ENCODE data around the gene SLF2. TPM values are rescaled to one million over a fixed set of nuclear protein-coding genes. Genes with fewer than 3 reads are reported as not detected.

The SLF2 gene
- total RNA-seq, 2 experiments from 2014 or later, result 29.0 to 31.9 TPM

GRCh38 chr10:101007099-101007711 lies 94.4 kb downstream of the SLF2 start:
- no peaks in the 10 kb centered on the region for H3K4me1 Mint-ChIP-seq (ENCODE audit: low read depth)
- POLR2A ChIA-PET, result interaction anchor here (1.1 kb wide), 1 partner anchor 19 kb away, joined by 3 read pairs; no protein-coding TSS in a partner anchor
- intact Hi-C loops (cut with micrococcal nuclease), result no loop called here
- no peaks in the 10 kb centered on the region for H3K27me3 Mint-ChIP-seq
- CTCF ChIA-PET, result interaction anchor here (0.6 to 12.8 kb wide), 6 partner anchors 8 to 263 kb away, joined by 3 to 178 read pairs (median 4); partner anchors contain the start of gene LZTS2
- no peaks in the 10 kb centered on the region for H3K9me3 Mint-ChIP-seq
- no peak for TF ChIP-seq CTCF (IDR thresholded peaks at IDR 0.05)
- H3K36me3 Mint-ChIP-seq (ENCODE audit: low read depth), result no peaks in the 10 kb centered on the region
- no peak overlapping the region for H3K27ac Mint-ChIP-seq
- no peak for DNase-seq
- no peak overlapping the region for H3K4me3 Mint-ChIP-seq
- no peak for ATAC-seq

- CTCF ChIA-PET, result interaction anchor here (0.6 to 12.8 kb wide), 9 partner anchors 9 to 264 kb away, joined by 3 to 178 read pairs (median 4); partner anchors contain the start of gene LZTS2
- DNase-seq (no peak), ATAC-seq (no peak)
- Mint-ChIP-seq H3K9me3 (no peaks in the 10 kb centered on the region), H3K4me3 (no peak overlapping the region), H3K4me1 (ENCODE audit: low read depth) (peaks cover 7% of the 10 kb centered on the region), H3K27ac (no peak overlapping the region), H3K27me3 (no peaks in the 10 kb centered on the region), H3K36me3 (ENCODE audit: low read depth) (no peaks in the 10 kb centered on the region)
- intact Hi-C loops (cut with micrococcal nuclease), result no loop called here
- POLR2A ChIA-PET, result interaction anchor here (0.5 kb wide), 1 partner anchor 644 kb away, joined by 3 read pairs; no protein-coding TSS in a partner anchor
- no peak for TF ChIP-seq CTCF (IDR thresholded peaks at IDR 0.05)
These were observed 95.4 kb downstream of the SLF2 start for GRCh38 chr10:101007915-101008822.

- Mint-ChIP-seq H3K27me3 (no peaks in the 10 kb centered on the region), H3K9me3 (no peaks in the 10 kb centered on the region), H3K4me3 (no peak overlapping the region), H3K36me3 (ENCODE audit: low read depth) (no peaks in the 10 kb centered on the region), H3K27ac (no peak overlapping the region), H3K4me1 (ENCODE audit: low read depth) (peaks cover 11% of the 10 kb centered on the region)
- POLR2A ChIA-PET, result no interaction called here
- intact Hi-C loops (cut with micrococcal nuclease), result no loop called here
- CTCF ChIA-PET, result interaction anchor here (1.0 to 1.6 kb wide), 3 partner anchors 9 to 11 kb away, joined by 4 read pairs; partner anchors contain the start of gene LZTS2
- TF ChIP-seq CTCF (IDR thresholded peaks at IDR 0.05), result no peak
- ATAC-seq (no peak), DNase-seq (no peak)
These were observed 96.2 kb downstream of the SLF2 start for GRCh38 chr10:101008823-101009423.

GRCh38 chr10:101010329-101010728 lies 97.6 kb downstream of the SLF2 start:
- Mint-ChIP-seq H3K4me1 (ENCODE audit: low read depth) (peaks cover 23% of the 10 kb centered on the region), H3K36me3 (ENCODE audit: low read depth) (no peaks in the 10 kb centered on the region), H3K4me3 (no peak overlapping the region), H3K27me3 (peaks cover 5% of the 10 kb centered on the region), H3K27ac (no peak overlapping the region), H3K9me3 (no peaks in the 10 kb centered on the region)
- ATAC-seq (no peak), DNase-seq (no peak)
- POLR2A ChIA-PET, result no interaction called here
- intact Hi-C loops (cut with micrococcal nuclease), result no loop called here
- CTCF ChIA-PET, result interaction anchor here (2.2 to 2.8 kb wide), 2 partner anchors 11 to 13 kb away, joined by 9 to 15 read pairs; partner anchors contain the start of gene LZTS2
- TF ChIP-seq CTCF (IDR thresholded peaks at IDR 0.05), result no peak

Data from activated CD8-positive, alpha-beta T cell treated with anti-CD3 and anti-CD28 coated beads for 36 hours (primary cell).